ENCODE data around the gene PSMC4.

GRCh38 chr19:39951065-39951650, 19.8 kb upstream of the PSMC4 start:
- TF ChIP-seq, protein P1, sequence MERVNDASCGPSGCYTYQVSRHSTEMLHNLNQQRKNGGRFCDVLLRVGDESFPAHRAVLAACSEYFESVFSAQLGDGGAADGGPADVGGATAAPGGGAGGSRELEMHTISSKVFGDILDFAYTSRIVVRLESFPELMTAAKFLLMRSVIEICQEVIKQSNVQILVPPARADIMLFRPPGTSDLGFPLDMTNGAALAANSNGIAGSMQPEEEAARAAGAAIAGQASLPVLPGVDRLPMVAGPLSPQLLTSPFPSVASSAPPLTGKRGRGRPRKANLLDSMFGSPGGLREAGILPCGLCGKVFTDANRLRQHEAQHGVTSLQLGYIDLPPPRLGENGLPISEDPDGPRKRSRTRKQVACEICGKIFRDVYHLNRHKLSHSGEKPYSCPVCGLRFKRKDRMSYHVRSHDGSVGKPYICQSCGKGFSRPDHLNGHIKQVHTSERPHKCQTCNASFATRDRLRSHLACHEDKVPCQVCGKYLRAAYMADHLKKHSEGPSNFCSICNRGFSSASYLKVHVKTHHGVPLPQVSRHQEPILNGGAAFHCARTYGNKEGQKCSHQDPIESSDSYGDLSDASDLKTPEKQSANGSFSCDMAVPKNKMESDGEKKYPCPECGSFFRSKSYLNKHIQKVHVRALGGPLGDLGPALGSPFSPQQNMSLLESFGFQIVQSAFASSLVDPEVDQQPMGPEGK (CRISPR knock-in tag; IDR thresholded peaks at IDR 0.05; ENCODE audit: borderline replicate concordance), result no peak
- no peak for TF ChIP-seq ZNF8 (CRISPR knock-in tag; IDR thresholded peaks at IDR 0.05)
- no peak for TF ChIP-seq RARB (CRISPR knock-in tag; IDR thresholded peaks at IDR 0.05)
- no peak for TF ChIP-seq TCF4 (CRISPR knock-in tag; IDR thresholded peaks at IDR 0.05; ENCODE audit: borderline replicate concordance)
- TF ChIP-seq CREB5 (CRISPR knock-in tag; IDR thresholded peaks at IDR 0.05; ENCODE audit: low read depth), result no peak
- no peak for TF ChIP-seq CSDC2 (CRISPR knock-in tag; IDR thresholded peaks at IDR 0.05)
- no peak for TF ChIP-seq ZFP30 (CRISPR knock-in tag; IDR thresholded peaks at IDR 0.05)
- no peak for TF ChIP-seq ARNTL (CRISPR knock-in tag; IDR thresholded peaks at IDR 0.05; ENCODE audit: borderline replicate concordance, low read depth)
- TF ChIP-seq ISL1 (CRISPR knock-in tag; IDR thresholded peaks at IDR 0.05), result no peak
- TF ChIP-seq BACH2 (CRISPR knock-in tag; IDR thresholded peaks at IDR 0.05; ENCODE audit: borderline replicate concordance), result no peak
- TF ChIP-seq POU6F1 (CRISPR knock-in tag; IDR thresholded peaks at IDR 0.05; ENCODE audit: borderline replicate concordance, low read depth), result no peak

Measured in SK-N-SH treated with all-trans-retinoic acid at 6 μM for 48 hours (cell line).